K562 (cell line): ENCODE measurements around the gene GLIPR2. TPM values are rescaled to one million over a fixed set of nuclear protein-coding genes. Genes with fewer than 3 reads are reported as not detected.
A peak's percentile ranks its signal among the peaks of the same experiment; 100 is the strongest.

Experiments used
- ATAC-seq: fragments of 200-7000 bp; cut with Tn5 transposase; 3 replicates; pipeline ENCODE4 v1.9.1; 2020; ENCODE audit warnings: moderate library complexity
- BruUV-seq: library from RNA; stranded (reverse); fragments of 400-500 nt; replicated peaks from 2 replicates; lab custom pipeline; 2021; lab: Mats Ljungman, UMichigan
- CTCF ChIA-PET: fragments of 300-600 bp; formaldehyde crosslinking; extraction: SDS; loops from one replicate; lab custom pipeline; 2021; ENCODE audit warnings: low intra/inter-chr PET ratio; lab: Yijun Ruan, JAX
- POLR2A ChIA-PET: fragments of 300-600, 350-650 bp; sonication (Branson Sonifier 250); formaldehyde crosslinking; extraction: SDS; loops from one replicate; lab custom pipeline; 2021; ENCODE audit warnings: antibody characterized with exemption, inconsistent platforms; lab: Yijun Ruan, JAX
- DNase-seq, 4 experiments: peaks; one replicate each; pipeline versions ENCODE4 v3.0.0 to v3.0.0-alpha.2; 2011 to 2018; ENCODE audit warnings: low spot score in 3 of 4, mixed read lengths in 3 of 4; ENCODE audit errors: extremely low read depth in 1 of 4
- FAIRE-seq: peaks from 2 replicates; lab custom pipeline; 2011; peaks lifted over from hg19 to GRCh38; lab: Jason Lieb, UNC
- H2AFZ ChIP-seq: 2 replicates; pipeline ENCODE4 v1.6.0; 2011; ENCODE audit warnings: low read depth, low read length, control low read depth, inconsistent platforms
- H3K27ac ChIP-seq: fragments of 200-600 bp; 3 replicates; pipeline ENCODE4 v1.8.0; 2011; ENCODE audit warnings: low read depth, mild to moderate bottlenecking, control low read depth, inconsistent platforms, low read length, moderate library complexity, mixed read lengths; ENCODE audit errors: extremely low read depth
- H3K27me3 ChIP-seq, 2 experiments: fragments of 300-600 bp in 1 of 2; 2 replicates in 1 of 2; 3 replicates in 1 of 2; pipeline versions ENCODE4 v1.6.0 to v1.8.0; 2011; ENCODE audit warnings: inconsistent platforms in 2 of 2, low read length in 2 of 2, mild to moderate bottlenecking in 1 of 2, mixed read lengths in 1 of 2, moderate library complexity in 1 of 2; ENCODE audit not compliant: control insufficient read depth in 2 of 2, insufficient read depth in 2 of 2
- H3K36me3 ChIP-seq: fragments of 300-600 bp; 3 replicates; pipeline ENCODE4 v1.8.0; 2011; ENCODE audit warnings: mild to moderate bottlenecking, low read length, inconsistent platforms; ENCODE audit not compliant: control insufficient read depth, insufficient read depth
- H3K4me1 ChIP-seq, 2 experiments: fragments of 200-600 bp in 1 of 2; replicated peaks in 1 of 2; 2 replicates in 1 of 2; 3 replicates in 1 of 2; pipeline versions ENCODE4 v1.5.1 to v1.8.0; 2011; ENCODE audit warnings: inconsistent platforms in 2 of 2, low read length in 2 of 2, mild to moderate bottlenecking in 1 of 2, mixed read lengths in 1 of 2, moderate library complexity in 1 of 2; ENCODE audit not compliant: control insufficient read depth in 2 of 2, insufficient read depth in 2 of 2
- H3K4me2 ChIP-seq: 2 replicates; pipeline ENCODE4 v1.6.1; 2011; ENCODE audit warnings: low read length, control low read depth, inconsistent platforms, mixed read lengths; ENCODE audit not compliant: insufficient read depth
- H3K4me3 ChIP-seq: fragments of 200-600 bp; sonication (generic), shearing (Covaris generic); 2 replicates; pipeline ENCODE4 v1.5.1; 2016; ENCODE audit warnings: control low read depth, inconsistent platforms
- H3K79me2 ChIP-seq: fragments of 200-600 bp; 3 replicates; pipeline ENCODE4 v1.8.0; 2011; ENCODE audit warnings: low read length, inconsistent platforms; ENCODE audit not compliant: control insufficient read depth, insufficient read depth
- H3K9ac ChIP-seq, 2 experiments: 2 replicates each; pipeline versions ENCODE4 v1.6.0 to v1.6.1; 2011; ENCODE audit warnings: low read depth in 2 of 2, low read length in 2 of 2, control low read depth in 1 of 2, inconsistent platforms in 1 of 2, mild to moderate bottlenecking in 1 of 2, mixed read lengths in 1 of 2; ENCODE audit not compliant: insufficient read depth in 1 of 2
- H3K9me1 ChIP-seq: one replicate; pipeline ENCODE4 v1.6.0; 2011; ENCODE audit warnings: inconsistent platforms, mild to moderate bottlenecking, low read length, moderate library complexity; ENCODE audit not compliant: control insufficient read depth, insufficient read depth
- H3K9me3 ChIP-seq: replicated peaks from 2 replicates; pipeline ENCODE4 v1.5.1; 2011; ENCODE audit warnings: low read depth, low read length, inconsistent platforms; ENCODE audit not compliant: control insufficient read depth, insufficient read depth
- H4K20me1 ChIP-seq: replicated peaks from 2 replicates; pipeline ENCODE4 v1.6.1; 2011; ENCODE audit warnings: low read length, inconsistent platforms, mixed read lengths; ENCODE audit not compliant: control insufficient read depth, insufficient read depth
- CEBPG ChIP-seq, 3 experiments: fragments of 200-800 bp in 1 of 3; sonication (Bioruptor generic) in 1 of 3; sonication (generic) in 1 of 3; formaldehyde crosslinking in 1 of 3; IDR thresholded peaks in 2 of 3; conservative IDR thresholded peaks in 1 of 3; 2 replicates each; pipeline versions ENCODE4 v1.6.1 to v1.8.0; 2016 to 2022; ENCODE audit warnings: missing compliant biosample characterization in 2 of 3, missing genetic modification characterization in 2 of 3, mild to moderate bottlenecking in 1 of 3, missing genetic modification reagents in 1 of 3
- KLF10 ChIP-seq: fragments of 250-450 bp; sonication (Bioruptor Pico); IDR thresholded peaks from 2 replicates; pipeline ENCODE4 v1.6.1; 2021; ENCODE audit warnings: matching md5 sums
- MAZ ChIP-seq, 2 experiments: fragments of 450-650 bp in 1 of 2; sonication (generic) in 1 of 2; formaldehyde crosslinking; IDR thresholded peaks in 1 of 2; conservative IDR thresholded peaks in 1 of 2; 2 replicates each; pipeline versions ENCODE4 v1.4.0 to v1.5.0; 2020; ENCODE audit warnings: mild to moderate bottlenecking in 1 of 2, missing genetic modification reagents in 1 of 2
- MCM3 ChIP-seq: fragments of 450-650 bp; IDR thresholded peaks from 2 replicates; pipeline ENCODE4 v1.6.1; 2016
- PPARD ChIP-seq: fragments of 250-450 bp; sonication (Bioruptor Pico); IDR thresholded peaks from 2 replicates; pipeline ENCODE4 v1.8.0; 2022; ENCODE audit warnings: inconsistent platforms, mild to moderate bottlenecking, moderate library complexity
- RAD21 ChIP-seq, 2 experiments: fragments of 250-450 bp in 1 of 2; fragments of 450-650 bp in 1 of 2; sonication (Bioruptor Pico) in 1 of 2; formaldehyde crosslinking in 1 of 2; IDR thresholded peaks in 1 of 2; conservative IDR thresholded peaks in 1 of 2; 2 replicates each; pipeline versions ENCODE4 v1.4.0 to v1.8.0; 2020 to 2022; ENCODE audit warnings: mild to moderate bottlenecking in 2 of 2, moderate library complexity in 1 of 2
- SMAD4 ChIP-seq: fragments of 250-450 bp; sonication (Bioruptor Pico); conservative IDR thresholded peaks from 2 replicates; pipeline ENCODE4 v1.8.0; 2021; ENCODE audit warnings: inconsistent platforms, mild to moderate bottlenecking, moderate library complexity
- SMC3 ChIP-seq: conservative IDR thresholded peaks from 2 replicates; pipeline ENCODE4 v1.6.1; 2011; ENCODE audit warnings: low read depth, low read length, improper control_type of control experiment; ENCODE audit not compliant: insufficient read depth
- SP1 ChIP-seq: sonication (generic); formaldehyde crosslinking; IDR thresholded peaks from 2 replicates; pipeline ENCODE4 v1.8.1; 2022; ENCODE audit warnings: mild to moderate bottlenecking, missing genetic modification reagents
- SRF ChIP-seq, 2 experiments: fragments of 250-450, 450-650 bp in 1 of 2; sonication (Bioruptor Pico) in 1 of 2; sonication (generic) in 1 of 2; formaldehyde crosslinking; IDR thresholded peaks; 2 replicates each; pipeline versions ENCODE4 v1.5.0 to v1.5.1; 2020 to 2022; ENCODE audit warnings: mild to moderate bottlenecking in 1 of 2, missing genetic modification reagents in 1 of 2
- YY1 ChIP-seq, 3 experiments: IDR thresholded peaks; 2 replicates each; pipeline ENCODE4 v1.6.1; 2011; ENCODE audit warnings: low read length in 2 of 3, mild to moderate bottlenecking in 2 of 3, moderate library complexity in 2 of 3, borderline replicate concordance in 1 of 3, control low read depth in 1 of 3, low read depth in 1 of 3; ENCODE audit not compliant: insufficient read depth in 3 of 3, insufficient replicate concordance in 2 of 3, control insufficient read depth in 1 of 3, insufficient read length in 1 of 3; ENCODE audit errors: extremely low read depth in 1 of 3
- ZNF347 ChIP-seq: fragments of 450-650 bp; formaldehyde crosslinking; IDR thresholded peaks from 2 replicates; pipeline ENCODE4 v1.4.0; 2020; ENCODE audit warnings: low read depth, mild to moderate bottlenecking, moderate library complexity
- ZNF354B ChIP-seq: fragments of 250-450 bp; sonication (Bioruptor Pico); IDR thresholded peaks from 2 replicates; pipeline ENCODE4 v1.4.0; 2020
- ZNF444 ChIP-seq: fragments of 250-450 bp; sonication (Bioruptor Pico); IDR thresholded peaks from 2 replicates; pipeline ENCODE4 v1.4.0; 2020; ENCODE audit warnings: mild to moderate bottlenecking, moderate library complexity
- WGBS: fragments of 100-300 bp; shearing (Covaris generic); methylation state at CpG from one replicate; pipeline ENCODE4 v1.1.6; 2016; ENCODE audit warnings: low coverage, mixed read lengths; ENCODE audit not compliant: insufficient coverage; ENCODE audit errors: missing lambda C conversion rate; 5-methylcytosine and 5-hydroxymethylcytosine counted together
- in situ Hi-C: fragments of 300-500 bp; cut with MboI; formaldehyde crosslinking; loops from 4 replicates; pipeline ENCODE4 v1.15.0; 2018; ENCODE audit warnings: inconsistent platforms, mixed read lengths
- intact Hi-C: fragments of 100-400 bp; cut with micrococcal nuclease; formaldehyde crosslinking; loops from 2 replicates; pipeline ENCODE4 v1.14.2; 2022
- polyA plus RNA-seq, 8 experiments: library from polyadenylated mRNA; depleted of rRNA in 4 of 8; stranded (reverse) in 5 of 8; unstranded in 3 of 8; fragments of >200 nt; fragmentation: Nextera tagmentation in 2 of 8; fragmentation: Illumina TruSeq in 1 of 8; extraction: Ambion mirVana in 2 of 8; extraction: Trizol in 1 of 8; gene quantifications; 2 replicates each; pipeline versions ENCODE4 v1.2.1 to v1.2.3, GENCODE V29; 2011 to 2014; ENCODE audit warnings: inconsistent platforms in 1 of 8, missing spikeins in 1 of 8
- total RNA-seq, 7 experiments: library from RNA; depleted of rRNA in 6 of 7; stranded (reverse); fragments of >200 nt in 6 of 7; fragmentation: Illumina TruSeq in 2 of 7; extraction: Trizol in 2 of 7; gene quantifications; 2 replicates each; pipeline versions ENCODE4 v1.2.1 to v1.2.3, GENCODE V29; 2011 to 2021; ENCODE audit warnings: low replicate concordance in 1 of 7
- TF ChIP-seq, protein P1 (sequence below), 2 experiments: IDR thresholded peaks; 2 replicates each; pipeline ENCODE4 v1.6.1; 2011; ENCODE audit warnings: borderline replicate concordance in 1 of 2, control low read depth in 1 of 2, low read depth in 1 of 2, low read length in 1 of 2, mild to moderate bottlenecking in 1 of 2, mixed read lengths in 1 of 2, moderate library complexity in 1 of 2; ENCODE audit not compliant: insufficient read depth in 1 of 2, insufficient read length in 1 of 2, poor library complexity in 1 of 2, severe bottlenecking in 1 of 2; ENCODE audit errors: extremely low read depth in 1 of 2
- TF ChIP-seq, protein P2 (sequence below): fragments of 450-650 bp; conservative IDR thresholded peaks from 2 replicates; pipeline ENCODE4 v1.6.1; 2016; ENCODE audit warnings: missing genetic modification characterization, low read depth, mild to moderate bottlenecking, control low read depth, missing compliant biosample characterization

GLIPR2 gene
- total and polyA plus RNA-seq, 9 of the 15 experiments (the other 6 are each of a cell fraction or from before 2014, with no cell fraction given), result 1.4 to 8.8 (median 2.9) TPM

DNA sequence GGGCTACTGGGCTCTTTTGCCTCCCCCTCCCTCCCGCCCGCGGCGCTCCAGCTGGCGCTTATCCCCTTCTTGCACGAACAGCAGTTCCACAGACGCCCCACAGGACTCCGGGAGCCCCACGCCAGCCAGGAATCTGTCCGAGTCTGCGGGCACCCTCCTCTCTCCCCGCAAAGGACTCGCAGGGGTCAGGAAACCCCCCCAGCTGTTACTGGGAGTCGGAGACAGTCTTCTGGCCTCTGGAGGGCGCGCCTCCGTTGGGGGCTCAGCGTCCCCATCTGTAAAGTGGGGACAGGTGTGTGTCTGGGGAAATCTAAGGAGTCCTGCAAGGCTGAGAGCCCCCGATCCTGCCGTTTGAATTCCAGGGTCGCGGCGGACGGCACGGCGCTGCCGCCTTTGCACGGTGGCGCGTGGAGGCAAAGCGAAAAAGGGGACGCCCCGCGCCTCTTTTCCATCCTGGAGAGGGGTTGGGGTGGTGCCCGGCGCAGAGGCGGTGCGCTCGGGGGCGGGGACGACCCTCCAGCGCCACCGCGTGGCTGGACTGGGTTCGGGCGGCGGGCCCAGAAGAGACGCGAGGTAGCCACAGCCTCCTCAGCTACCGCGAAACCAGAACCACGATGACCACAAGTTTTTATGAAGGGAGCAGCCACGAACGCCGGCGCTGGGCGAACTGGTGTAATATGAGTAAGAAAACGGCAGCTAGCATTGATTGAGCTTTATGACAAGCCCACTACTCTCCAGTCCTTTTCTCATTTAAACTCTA lies 29.8 kb downstream of the GLIPR2 start:
- DNase-seq, result peak; percentile 81 to 91 (median 88)
- 6% methylated on average over 30 of the region's 58 CpGs for WGBS
- peak; percentile 71 for TF ChIP-seq SMC3
- TF ChIP-seq KLF10 (CRISPR knock-in tag), result no peak
- TF ChIP-seq, protein P1, sequence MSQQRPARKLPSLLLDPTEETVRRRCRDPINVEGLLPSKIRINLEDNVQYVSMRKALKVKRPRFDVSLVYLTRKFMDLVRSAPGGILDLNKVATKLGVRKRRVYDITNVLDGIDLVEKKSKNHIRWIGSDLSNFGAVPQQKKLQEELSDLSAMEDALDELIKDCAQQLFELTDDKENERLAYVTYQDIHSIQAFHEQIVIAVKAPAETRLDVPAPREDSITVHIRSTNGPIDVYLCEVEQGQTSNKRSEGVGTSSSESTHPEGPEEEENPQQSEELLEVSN (IDR thresholded peaks at IDR 0.05; ENCODE audit: borderline replicate concordance in 1 of 2, extremely low read depth in 1 of 2, insufficient read depth in 1 of 2, insufficient read length in 1 of 2, low read depth in 1 of 2, low read length in 1 of 2, poor library complexity in 1 of 2, severe bottlenecking in 1 of 2), result peak in 1 of 2 experiments; percentile 53
- no peak for TF ChIP-seq CEBPG (CRISPR knock-in tag; IDR thresholded peaks at IDR 0.05)
- TF ChIP-seq CEBPG (tag; conservative IDR thresholded peaks at IDR 0.05 in 1 of 2, IDR thresholded peaks at IDR 0.05 in 1 of 2), result no peak
- TF ChIP-seq SRF (CRISPR knock-in tag; IDR thresholded peaks at IDR 0.05), result no peak
- TF ChIP-seq RAD21 (CRISPR knock-in tag; conservative IDR thresholded peaks at IDR 0.05 in 1 of 2, IDR thresholded peaks at IDR 0.05 in 1 of 2), result peak; percentile 59 to 76
- TF ChIP-seq PPARD (CRISPR knock-in tag), result no peak
- TF ChIP-seq MCM3, result no peak
- TF ChIP-seq ZNF347 (CRISPR knock-in tag), result no peak
- TF ChIP-seq ZNF354B (CRISPR knock-in tag), result no peak
- TF ChIP-seq, protein P2, sequence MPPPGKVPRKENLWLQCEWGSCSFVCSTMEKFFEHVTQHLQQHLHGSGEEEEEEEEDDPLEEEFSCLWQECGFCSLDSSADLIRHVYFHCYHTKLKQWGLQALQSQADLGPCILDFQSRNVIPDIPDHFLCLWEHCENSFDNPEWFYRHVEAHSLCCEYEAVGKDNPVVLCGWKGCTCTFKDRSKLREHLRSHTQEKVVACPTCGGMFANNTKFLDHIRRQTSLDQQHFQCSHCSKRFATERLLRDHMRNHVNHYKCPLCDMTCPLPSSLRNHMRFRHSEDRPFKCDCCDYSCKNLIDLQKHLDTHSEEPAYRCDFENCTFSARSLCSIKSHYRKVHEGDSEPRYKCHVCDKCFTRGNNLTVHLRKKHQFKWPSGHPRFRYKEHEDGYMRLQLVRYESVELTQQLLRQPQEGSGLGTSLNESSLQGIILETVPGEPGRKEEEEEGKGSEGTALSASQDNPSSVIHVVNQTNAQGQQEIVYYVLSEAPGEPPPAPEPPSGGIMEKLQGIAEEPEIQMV (tag), result no peak
- TF ChIP-seq MAZ (CRISPR knock-in tag; conservative IDR thresholded peaks at IDR 0.05 in 1 of 2, IDR thresholded peaks at IDR 0.05 in 1 of 2), result peak; percentile 20 to 54; a peak in 2 of 4 replicates
- peak; percentile 74 for TF ChIP-seq SP1 (CRISPR knock-in tag)
- peak in 1 of 3 experiments; percentile 30 for TF ChIP-seq YY1 (IDR thresholded peaks at IDR 0.05; ENCODE audit: borderline replicate concordance in 1 of 3, control insufficient read depth in 1 of 3, extremely low read depth in 1 of 3, insufficient read depth in 3 of 3, insufficient read length in 1 of 3, insufficient replicate concordance in 2 of 3, low read depth in 1 of 3, low read length in 2 of 3)
- no peak for TF ChIP-seq SMAD4
- no peak for TF ChIP-seq ZNF444

More for the DNA sequence above, 29.8 kb downstream of the GLIPR2 start:
- Histone ChIP-seq H3K4me3 (peak overlapping the region; percentile 22), H3K9me1 (no peaks in the 10 kb centered on the region), H3K9ac (peak overlapping the region in 1 of 2 experiments; percentile 17; a peak in 1 of 4 replicates), H3K27me3 (peaks cover 0 to 13% of the 10 kb centered on the region in 2 experiments; a peak in 2 of 5 replicates), H3K79me2 (no peaks in the 10 kb centered on the region), H3K4me2 (peak overlapping the region; percentile 57), H3K36me3 (no peaks in the 10 kb centered on the region), H3K9me3 (no peaks in the 10 kb centered on the region), H4K20me1 (no peaks in the 10 kb centered on the region), H3K4me1 (peaks cover 5 to 22% of the 10 kb centered on the region in 2 experiments; a peak in 4 of 5 replicates), H3K27ac (no peak overlapping the region), H2AFZ (peak overlapping the region; percentile 47; the same call in 1 of the 2 replicates)
- POLR2A ChIA-PET, result interaction anchor here (0.6 to 1.3 kb wide), 5 partner anchors 9 to 1820 kb away, joined by 3 to 5 read pairs (median 3); partner anchors contain the start of gene CLTA
- FAIRE-seq, result peak; percentile 32
- intact Hi-C loops, result loop anchor here (1.0 to 5.0 kb wide), 3 partner anchors 63 to 209 kb away; partner anchors contain the start of gene OR2S2
- peak; percentile 95 for ATAC-seq
- BruUV-seq, result no TSS peak
- in situ Hi-C loops, result loop anchor here (5.0 kb wide), 1 partner anchor 64 kb away; no protein-coding TSS in a partner anchor
- CTCF ChIA-PET, result interaction anchor here (0.6 to 2.5 kb wide), 5 partner anchors 61 to 1411 kb away, joined by 3 to 13 read pairs (median 3); no protein-coding TSS in a partner anchor
